AG04450 (cell line): ENCODE data around the gene TM4SF18. TPM values are rescaled to one million over a fixed set of nuclear protein-coding genes. Genes with fewer than 3 reads are reported as not detected.

Experiments used
- CTCF ChIA-PET: fragments of 300-600, 350-600 bp; formaldehyde crosslinking; extraction: SDS; loops from one replicate; lab custom pipeline; 2022; ENCODE audit warnings: antibody characterized with exemption, inconsistent platforms; lab: Charles Lee
- POLR2A ChIA-PET: fragments of 350-600 bp; formaldehyde crosslinking; extraction: SDS; loops from one replicate; lab custom pipeline; 2021; ENCODE audit warnings: antibody characterized with exemption, inconsistent platforms; lab: Yijun Ruan, JAX
- DNase-seq: peaks from one replicate; pipeline ENCODE4 v3.0.0-alpha.2; 2011; ENCODE audit warnings: low read depth, low spot score
- H3K27ac ChIP-seq: one replicate; pipeline ENCODE4 v1.5.1; 2012; ENCODE audit warnings: low read depth, low read length, control low read depth
- H3K27me3 ChIP-seq: one replicate; pipeline ENCODE4 v1.6.0; 2012; ENCODE audit warnings: low read length; ENCODE audit not compliant: control insufficient read depth, insufficient read depth
- H3K4me3 ChIP-seq: 2 replicates; pipeline ENCODE4 v1.5.1; 2011; ENCODE audit warnings: mild to moderate bottlenecking, low read depth, low read length, control low read depth
- H3K9me3 ChIP-seq: 2 replicates; pipeline ENCODE4 v1.5.1; 2012; ENCODE audit warnings: low read length; ENCODE audit not compliant: control insufficient read depth, insufficient read depth
- polyA plus RNA-seq: library from polyadenylated mRNA; depleted of rRNA; stranded (reverse); fragments of >200 nt; gene quantifications from 2 replicates; pipeline ENCODE4 v1.2.3, GENCODE V29; 2011
- TF ChIP-seq, protein P1 (sequence below): IDR thresholded peaks from 2 replicates; pipeline ENCODE4 v1.5.1; 2011; ENCODE audit warnings: low read depth, low read length, control low read depth, inconsistent platforms

The TM4SF18 gene
- polyA plus RNA-seq, 1 experiment = 0.09 TPM

DNA sequence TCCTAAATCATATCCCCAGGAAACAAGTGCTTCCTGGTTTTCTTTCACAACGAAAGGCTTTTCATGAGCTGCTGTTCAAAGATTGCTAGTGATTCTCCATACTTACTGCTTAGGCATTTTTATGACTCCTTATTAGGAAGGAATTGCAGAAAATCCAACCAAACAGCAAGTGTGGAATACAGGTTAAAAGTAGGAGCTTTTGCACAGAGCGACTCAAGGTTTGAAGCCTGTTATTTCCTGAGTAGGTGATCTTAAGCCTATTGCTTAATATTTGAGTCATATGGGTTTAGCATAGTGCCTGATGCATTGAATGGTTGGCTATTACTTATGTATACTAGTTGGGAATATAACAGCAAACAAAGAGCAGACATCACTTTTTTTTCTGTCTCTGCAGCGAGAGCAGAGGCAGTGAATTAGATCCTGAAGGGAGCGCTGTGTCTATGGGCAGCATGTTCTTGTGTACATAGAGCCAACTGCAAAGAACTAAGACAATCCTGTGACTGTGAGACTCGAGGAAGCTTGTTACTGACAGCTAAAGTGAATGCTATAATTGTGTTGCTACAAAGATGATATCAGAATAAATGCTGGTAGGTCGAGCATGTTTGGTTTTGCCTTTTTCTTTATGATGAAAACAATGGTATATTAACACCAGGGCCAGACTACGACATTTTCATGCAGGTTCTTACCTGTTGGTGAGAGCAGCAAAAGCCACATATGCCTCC, 37.7 kb upstream of the TM4SF18 start:
- DNase-seq = no peak
- ChIA-PET POLR2A (interaction anchor here (0.6 to 0.9 kb wide), 2 partner anchors 15 to 53 kb away, joined by 3 to 4 read pairs; no protein-coding TSS in a partner anchor), CTCF (interaction anchor here (0.6 to 1.6 kb wide), 6 partner anchors 31 to 1064 kb away, joined by 3 to 5 read pairs (median 3); no protein-coding TSS in a partner anchor)
- peak overlapping the region; percentile 66 for H3K27ac ChIP-seq
- H3K27me3 ChIP-seq = no peaks in the 10 kb centered on the region
- H3K4me3 ChIP-seq = no peak overlapping the region
- TF ChIP-seq, protein P1, sequence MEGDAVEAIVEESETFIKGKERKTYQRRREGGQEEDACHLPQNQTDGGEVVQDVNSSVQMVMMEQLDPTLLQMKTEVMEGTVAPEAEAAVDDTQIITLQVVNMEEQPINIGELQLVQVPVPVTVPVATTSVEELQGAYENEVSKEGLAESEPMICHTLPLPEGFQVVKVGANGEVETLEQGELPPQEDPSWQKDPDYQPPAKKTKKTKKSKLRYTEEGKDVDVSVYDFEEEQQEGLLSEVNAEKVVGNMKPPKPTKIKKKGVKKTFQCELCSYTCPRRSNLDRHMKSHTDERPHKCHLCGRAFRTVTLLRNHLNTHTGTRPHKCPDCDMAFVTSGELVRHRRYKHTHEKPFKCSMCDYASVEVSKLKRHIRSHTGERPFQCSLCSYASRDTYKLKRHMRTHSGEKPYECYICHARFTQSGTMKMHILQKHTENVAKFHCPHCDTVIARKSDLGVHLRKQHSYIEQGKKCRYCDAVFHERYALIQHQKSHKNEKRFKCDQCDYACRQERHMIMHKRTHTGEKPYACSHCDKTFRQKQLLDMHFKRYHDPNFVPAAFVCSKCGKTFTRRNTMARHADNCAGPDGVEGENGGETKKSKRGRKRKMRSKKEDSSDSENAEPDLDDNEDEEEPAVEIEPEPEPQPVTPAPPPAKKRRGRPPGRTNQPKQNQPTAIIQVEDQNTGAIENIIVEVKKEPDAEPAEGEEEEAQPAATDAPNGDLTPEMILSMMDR = 0 out of 2 replicates have a peak, but pooled peaks have one; percentile 7
- H3K9me3 ChIP-seq = no peaks in the 10 kb centered on the region

DNA sequence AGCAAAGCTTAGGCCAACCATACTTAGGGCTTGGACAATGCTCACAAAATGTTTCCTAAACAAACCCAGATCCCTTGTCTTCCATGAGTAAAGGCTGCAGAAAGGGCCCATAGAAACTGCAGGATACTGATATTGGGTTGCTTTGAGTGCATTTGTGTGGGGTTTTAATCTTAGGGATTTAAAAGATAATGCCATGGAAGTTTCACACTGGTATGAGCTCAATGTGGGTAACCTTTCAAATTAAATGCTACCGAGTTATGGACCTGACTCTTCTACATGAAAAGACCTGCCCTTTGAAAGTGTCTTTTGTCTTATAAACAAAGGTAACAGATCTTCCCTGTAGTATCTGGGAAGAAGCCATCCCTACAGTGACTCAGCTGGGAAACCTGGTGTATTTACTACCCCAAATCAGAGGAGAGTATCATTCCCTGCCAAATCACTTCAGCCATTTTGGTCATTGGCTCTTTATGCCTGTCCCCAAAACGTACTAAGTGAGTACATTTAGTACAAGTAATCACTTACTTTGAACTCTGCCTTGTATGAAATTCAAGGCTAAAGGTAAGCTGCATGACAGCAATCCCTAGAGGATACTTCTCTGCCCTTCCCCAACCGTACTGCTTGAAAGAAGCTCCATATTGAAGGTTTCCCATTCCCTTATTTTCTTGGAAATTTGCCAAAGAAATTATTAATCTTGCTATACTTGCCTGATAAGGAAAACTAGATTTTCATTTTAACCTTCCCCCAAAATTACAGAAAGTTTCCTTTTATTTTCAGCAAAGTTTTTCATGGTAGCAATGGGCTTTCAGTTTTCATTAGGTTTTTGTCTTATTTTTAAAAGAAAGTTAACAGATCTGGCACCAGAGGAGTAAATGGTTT, 36.8 kb upstream of the TM4SF18 start:
- Histone ChIP-seq H3K4me3 (no peak overlapping the region), H3K9me3 (no peaks in the 10 kb centered on the region), H3K27ac (no peak overlapping the region), H3K27me3 (no peaks in the 10 kb centered on the region)
- ChIA-PET CTCF (interaction anchor here (1.0 to 1.6 kb wide), 6 partner anchors 15 to 417 kb away, joined by 3 to 5 read pairs (median 3); no protein-coding TSS in a partner anchor), POLR2A (interaction anchor here (0.9 kb wide), 1 partner anchor 16 kb away, joined by 4 read pairs; no protein-coding TSS in a partner anchor)
- no peak for DNase-seq
- TF ChIP-seq, protein P1 = no peak

DNA sequence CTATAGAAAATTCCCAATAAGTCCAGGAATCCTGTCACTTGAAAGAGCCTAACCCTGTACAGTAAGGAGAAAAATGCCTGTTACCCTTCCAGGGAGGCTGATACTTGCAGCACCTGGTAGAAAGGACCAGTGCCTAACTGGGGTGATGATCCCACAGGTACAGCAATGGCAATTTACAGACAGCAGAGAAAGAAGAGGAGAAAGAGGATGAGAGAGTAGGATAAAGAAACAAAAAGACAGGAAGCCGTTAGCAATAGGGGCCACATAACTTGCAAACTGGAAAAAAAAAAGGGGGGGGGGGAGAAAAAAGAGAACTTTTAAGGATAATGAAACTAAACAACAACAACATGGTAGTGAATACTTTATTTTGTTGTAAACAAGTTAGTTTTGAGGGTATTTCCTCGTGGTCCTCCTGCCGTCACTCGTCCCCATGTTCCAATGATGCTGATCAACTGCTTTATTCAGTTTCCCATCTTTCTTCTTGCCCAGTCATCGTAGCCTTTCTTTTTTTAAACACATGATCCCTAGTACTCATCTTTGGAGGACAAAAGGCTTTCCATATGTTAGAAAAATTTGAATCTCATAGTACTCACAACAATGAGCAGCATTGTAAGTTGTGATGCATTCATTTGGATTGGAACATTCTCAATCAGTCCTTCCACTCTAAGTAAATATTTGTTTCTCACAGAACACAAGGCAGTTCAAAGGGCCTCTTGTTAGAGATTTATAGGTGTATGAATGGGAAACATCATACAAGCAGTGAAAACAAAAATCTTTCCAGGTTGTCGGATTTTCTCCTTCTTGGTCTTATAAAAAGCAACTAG, 35.5 kb upstream of the TM4SF18 start:
- Histone ChIP-seq H3K27me3 (no peaks in the 10 kb centered on the region), H3K4me3 (no peak overlapping the region), H3K27ac (no peak overlapping the region), H3K9me3 (no peaks in the 10 kb centered on the region)
- TF ChIP-seq, protein P1 = no peak
- ChIA-PET POLR2A (no interaction called here), CTCF (no interaction called here)
- DNase-seq = no peak

DNA sequence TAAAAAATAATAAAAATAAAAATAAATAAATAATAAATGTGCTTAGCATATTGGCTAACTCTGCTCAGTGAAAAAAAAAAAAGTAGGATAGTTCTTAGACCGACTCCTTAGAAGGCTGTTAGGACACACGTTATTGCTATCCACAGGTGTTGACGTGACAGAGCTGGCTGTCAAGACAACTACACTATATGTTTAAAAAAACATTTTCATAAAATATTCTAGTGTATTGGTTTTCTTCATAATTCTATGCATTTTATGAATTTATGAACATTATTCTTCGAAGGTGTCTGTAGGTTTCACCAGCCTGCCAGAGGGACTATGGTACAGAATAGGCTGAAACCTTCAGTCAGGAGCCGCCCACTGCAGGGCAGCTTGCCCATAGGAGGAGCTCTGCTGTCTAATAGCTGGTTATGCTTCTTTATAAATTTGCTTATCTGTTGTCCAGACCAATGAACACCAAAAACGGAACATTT, 34.8 kb upstream of the TM4SF18 start:
- no peak for DNase-seq
- CTCF ChIA-PET = no interaction called here

More for the DNA sequence above, 34.8 kb upstream of the TM4SF18 start:
- POLR2A ChIA-PET = no interaction called here
- Histone ChIP-seq H3K27me3 (no peaks in the 10 kb centered on the region), H3K9me3 (no peaks in the 10 kb centered on the region), H3K4me3 (no peak overlapping the region), H3K27ac (no peak overlapping the region)
- TF ChIP-seq, protein P1 = no peak
